ENCODE measurements around the gene UBE2E2.

Gene UBE2E2

DNA sequence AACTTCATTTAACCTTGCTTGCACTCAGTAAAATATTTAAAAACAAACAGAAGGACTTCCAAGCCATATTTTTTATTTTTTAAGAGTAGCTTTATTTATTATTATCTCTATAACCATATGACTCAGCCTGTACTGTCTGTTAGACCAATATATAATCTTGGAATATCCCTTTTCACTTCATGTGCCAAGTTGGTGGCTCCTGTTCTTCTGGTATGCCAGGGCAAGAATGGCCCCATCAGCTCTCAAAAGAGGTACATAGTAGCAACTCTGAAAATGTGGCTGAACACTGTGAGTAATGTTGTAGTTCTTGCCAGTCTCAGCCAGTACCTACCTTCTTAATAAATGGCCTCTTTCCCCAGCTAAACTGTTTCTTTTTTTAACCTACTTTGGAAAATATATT, 345.6 kb downstream of the UBE2E2 start:
- TF ChIP-seq POLR2AphosphoS5 (IDR thresholded peaks at IDR 0.05; ENCODE audit: low read depth, low read length) (no peak), FOXP2 (optimal IDR thresholded peaks at IDR 0.05; ENCODE audit: borderline replicate concordance, extremely low read depth, extremely low read length, insufficient read depth) (no peak), TAF1 (IDR thresholded peaks at IDR 0.05; ENCODE audit: borderline replicate concordance, insufficient read depth, low read length) (no peak), SIN3A (IDR thresholded peaks at IDR 0.05; ENCODE audit: borderline replicate concordance, insufficient read depth, low read length) (no peak)
- TF ChIP-seq, protein P1, sequence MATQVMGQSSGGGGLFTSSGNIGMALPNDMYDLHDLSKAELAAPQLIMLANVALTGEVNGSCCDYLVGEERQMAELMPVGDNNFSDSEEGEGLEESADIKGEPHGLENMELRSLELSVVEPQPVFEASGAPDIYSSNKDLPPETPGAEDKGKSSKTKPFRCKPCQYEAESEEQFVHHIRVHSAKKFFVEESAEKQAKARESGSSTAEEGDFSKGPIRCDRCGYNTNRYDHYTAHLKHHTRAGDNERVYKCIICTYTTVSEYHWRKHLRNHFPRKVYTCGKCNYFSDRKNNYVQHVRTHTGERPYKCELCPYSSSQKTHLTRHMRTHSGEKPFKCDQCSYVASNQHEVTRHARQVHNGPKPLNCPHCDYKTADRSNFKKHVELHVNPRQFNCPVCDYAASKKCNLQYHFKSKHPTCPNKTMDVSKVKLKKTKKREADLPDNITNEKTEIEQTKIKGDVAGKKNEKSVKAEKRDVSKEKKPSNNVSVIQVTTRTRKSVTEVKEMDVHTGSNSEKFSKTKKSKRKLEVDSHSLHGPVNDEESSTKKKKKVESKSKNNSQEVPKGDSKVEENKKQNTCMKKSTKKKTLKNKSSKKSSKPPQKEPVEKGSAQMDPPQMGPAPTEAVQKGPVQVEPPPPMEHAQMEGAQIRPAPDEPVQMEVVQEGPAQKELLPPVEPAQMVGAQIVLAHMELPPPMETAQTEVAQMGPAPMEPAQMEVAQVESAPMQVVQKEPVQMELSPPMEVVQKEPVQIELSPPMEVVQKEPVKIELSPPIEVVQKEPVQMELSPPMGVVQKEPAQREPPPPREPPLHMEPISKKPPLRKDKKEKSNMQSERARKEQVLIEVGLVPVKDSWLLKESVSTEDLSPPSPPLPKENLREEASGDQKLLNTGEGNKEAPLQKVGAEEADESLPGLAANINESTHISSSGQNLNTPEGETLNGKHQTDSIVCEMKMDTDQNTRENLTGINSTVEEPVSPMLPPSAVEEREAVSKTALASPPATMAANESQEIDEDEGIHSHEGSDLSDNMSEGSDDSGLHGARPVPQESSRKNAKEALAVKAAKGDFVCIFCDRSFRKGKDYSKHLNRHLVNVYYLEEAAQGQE (IDR thresholded peaks at IDR 0.05; ENCODE audit: insufficient read depth in 1 of 2, low read depth in 2 of 2, low read length in 2 of 2), result no peak

DNA sequence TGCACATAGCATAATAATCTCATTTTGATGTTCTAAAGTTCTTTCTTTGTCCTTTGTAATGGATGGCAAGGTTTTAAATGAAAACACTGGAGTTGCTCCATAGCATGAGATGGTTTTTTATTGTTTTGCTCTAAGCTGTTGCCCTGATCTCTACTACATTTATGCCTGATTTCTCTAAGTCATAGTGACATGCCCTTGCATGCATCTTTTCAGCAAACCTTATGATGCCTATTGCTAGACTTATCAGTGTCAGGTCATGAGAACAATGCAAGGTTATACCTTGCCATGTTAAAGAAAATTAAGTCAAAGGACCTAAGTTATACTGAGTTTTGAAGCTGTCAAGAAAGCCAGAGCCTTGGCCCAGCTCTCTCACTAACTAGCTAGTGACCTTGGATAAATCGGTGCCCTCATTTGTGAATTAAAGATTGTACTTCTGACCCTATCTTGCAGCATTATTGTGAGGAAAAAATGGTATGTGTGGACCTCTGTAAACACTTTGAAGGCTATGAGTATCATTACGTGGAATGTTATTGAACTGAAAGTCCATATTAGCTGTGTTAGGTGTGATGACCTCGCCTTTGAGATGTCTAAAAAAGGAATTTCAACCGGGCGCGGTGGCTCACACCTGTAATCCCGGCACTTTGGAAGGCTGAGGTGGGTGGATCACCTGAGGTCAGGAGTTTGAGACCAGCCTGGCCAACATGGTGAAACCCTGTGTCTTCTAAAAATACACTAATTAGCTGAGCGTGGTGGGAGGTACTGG, 346.2 kb downstream of the UBE2E2 start:
- TF ChIP-seq TAF1 (IDR thresholded peaks at IDR 0.05; ENCODE audit: borderline replicate concordance, insufficient read depth, low read length), result no peak
- TF ChIP-seq SIN3A (IDR thresholded peaks at IDR 0.05; ENCODE audit: borderline replicate concordance, insufficient read depth, low read length), result no peak
- TF ChIP-seq FOXP2 (optimal IDR thresholded peaks at IDR 0.05; ENCODE audit: borderline replicate concordance, extremely low read depth, extremely low read length, insufficient read depth), result no peak
- no peak for TF ChIP-seq POLR2AphosphoS5 (IDR thresholded peaks at IDR 0.05; ENCODE audit: low read depth, low read length)
- TF ChIP-seq, protein P1 (IDR thresholded peaks at IDR 0.05; ENCODE audit: insufficient read depth in 1 of 2, low read depth in 2 of 2, low read length in 2 of 2), result no peak

GRCh38 chr3:23550402-23550801, 347.3 kb downstream of the UBE2E2 start:
- TF ChIP-seq, protein P1 (IDR thresholded peaks at IDR 0.05; ENCODE audit: insufficient read depth in 1 of 2, low read depth in 2 of 2, low read length in 2 of 2), result no peak
- TF ChIP-seq SIN3A (IDR thresholded peaks at IDR 0.05; ENCODE audit: borderline replicate concordance, insufficient read depth, low read length) (no peak), TAF1 (IDR thresholded peaks at IDR 0.05; ENCODE audit: borderline replicate concordance, insufficient read depth, low read length) (no peak), FOXP2 (optimal IDR thresholded peaks at IDR 0.05; ENCODE audit: borderline replicate concordance, extremely low read depth, extremely low read length, insufficient read depth) (no peak), POLR2AphosphoS5 (IDR thresholded peaks at IDR 0.05; ENCODE audit: low read depth, low read length) (no peak)

- TF ChIP-seq SIN3A (IDR thresholded peaks at IDR 0.05; ENCODE audit: borderline replicate concordance, insufficient read depth, low read length), result no peak
- TF ChIP-seq, protein P1 (IDR thresholded peaks at IDR 0.05; ENCODE audit: insufficient read depth in 1 of 2, low read depth in 2 of 2, low read length in 2 of 2), result no peak
- no peak for TF ChIP-seq FOXP2 (optimal IDR thresholded peaks at IDR 0.05; ENCODE audit: borderline replicate concordance, extremely low read depth, extremely low read length, insufficient read depth)
- no peak for TF ChIP-seq POLR2AphosphoS5 (IDR thresholded peaks at IDR 0.05; ENCODE audit: low read depth, low read length)
- TF ChIP-seq TAF1 (IDR thresholded peaks at IDR 0.05; ENCODE audit: borderline replicate concordance, insufficient read depth, low read length), result no peak
Observed at GRCh38 chr3:23552506-23552905, 349.4 kb downstream of the UBE2E2 start.
